ENCODE measurements around the gene KRTAP5-2. TPM values are rescaled to one million over a fixed set of nuclear protein-coding genes. Genes with fewer than 3 reads are reported as not detected.
"Not testable (repeated sequence)": the region's sequence is repeated elsewhere in the genome, so short reads cannot be mapped to it uniquely, and the experiment has no call there.

The KRTAP5-2 gene
- polyA plus RNA-seq, 1 donor: not detected

- not testable (repeated sequence) for DNase-seq
These were observed 8.7 kb downstream of the KRTAP5-2 start for GRCh38 chr11:1589191-1589963.

- no peak for DNase-seq
These were observed 11.4 kb downstream of the KRTAP5-2 start for GRCh38 chr11:1586699-1587098.

DNA sequence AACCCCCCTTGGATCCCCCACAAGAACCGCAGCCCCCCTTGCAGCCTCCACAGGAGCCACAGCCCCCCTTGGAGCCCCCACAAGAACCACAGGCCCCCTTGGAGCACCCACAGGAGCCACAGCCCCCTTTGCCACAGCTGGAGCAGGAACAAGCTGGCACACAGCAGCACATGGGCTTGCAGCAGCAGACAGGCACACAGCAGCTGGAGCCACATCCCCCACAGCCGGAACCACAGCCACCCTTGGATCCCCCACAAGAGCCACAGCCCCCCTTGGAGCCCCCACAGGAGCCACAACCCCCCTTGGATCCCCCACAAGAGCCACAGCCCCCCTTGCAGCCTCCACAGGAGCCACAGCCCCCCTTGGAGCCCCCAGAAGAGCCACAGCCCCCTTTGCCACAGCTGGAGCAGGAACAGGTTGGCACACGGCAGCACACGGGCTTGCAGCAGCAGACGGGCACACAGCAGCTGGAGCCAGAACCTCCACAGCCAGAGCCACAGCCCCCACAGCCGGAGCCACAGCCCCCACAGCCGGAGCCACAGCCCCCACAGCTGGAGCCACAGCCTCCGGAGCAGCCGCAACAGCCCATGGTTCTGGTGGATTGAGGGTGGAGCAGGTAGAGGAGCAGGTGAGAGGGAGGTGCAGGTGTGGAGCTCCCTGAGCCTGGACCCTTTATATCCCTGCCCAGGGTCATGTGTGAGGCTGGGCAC lies 13.3 kb downstream of the KRTAP5-2 start, which contains the start of gene KRTAP5-1:
KRTAP5-1 (minus strand) TSS at position 623 of the 710 bp plus-strand sequence; CDS start at position 589, 34 bp downstream.
- not testable (repeated sequence) for DNase-seq

GRCh38 chr11:1582909-1583308 lies 15.2 kb downstream of the KRTAP5-2 start:
- not testable (repeated sequence) for DNase-seq

- DNase-seq: no peak
These were observed 16.1 kb downstream of the KRTAP5-2 start for GRCh38 chr11:1581976-1582375.

DNA sequence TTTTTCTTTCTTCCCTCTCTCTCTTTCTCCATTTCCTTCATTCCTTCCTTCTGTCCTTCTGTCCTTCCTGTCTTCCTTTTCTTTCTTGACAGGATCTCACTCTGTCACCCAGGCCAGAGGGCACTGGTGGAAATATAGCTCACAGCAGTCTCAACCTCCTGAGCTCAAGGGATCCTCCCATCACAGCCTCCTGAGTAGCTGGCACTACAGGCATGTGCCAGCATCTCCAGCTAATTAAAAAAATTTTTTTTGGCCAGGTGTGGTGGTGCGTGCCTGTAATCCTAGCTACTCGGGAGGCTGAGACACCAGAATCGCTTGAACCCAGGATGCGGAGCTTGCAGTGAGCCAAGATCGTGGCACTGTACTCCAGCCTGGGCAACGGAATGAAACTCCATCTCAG lies 21.3 kb downstream of the KRTAP5-2 start:
- DNase-seq: no peak

DNA sequence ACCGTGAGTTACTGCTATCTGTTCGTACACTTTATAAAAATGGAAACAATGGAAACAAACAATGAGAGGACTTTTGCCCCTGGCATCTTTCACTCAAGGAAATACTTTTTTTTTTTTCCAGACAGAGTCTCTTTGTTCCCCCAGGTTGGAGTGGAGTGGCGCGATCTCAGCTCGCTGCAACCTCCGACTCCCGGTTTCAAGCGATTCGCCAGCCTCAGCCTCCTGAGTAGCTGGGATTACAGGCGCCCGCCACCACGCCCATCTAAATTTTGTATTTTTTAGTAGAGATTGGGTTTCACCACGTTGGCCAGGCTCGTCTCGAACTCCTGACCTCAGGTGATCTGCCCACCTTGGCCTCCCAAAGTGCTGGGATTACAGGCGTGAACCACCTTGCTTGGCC lies 22.3 kb downstream of the KRTAP5-2 start:
- not testable (repeated sequence) for DNase-seq

GRCh38 chr11:1574933-1575242 lies 23.2 kb downstream of the KRTAP5-2 start:
- DNase-seq: no peak

GRCh38 chr11:1574238-1574932 lies 23.7 kb downstream of the KRTAP5-2 start:
- peak; percentile 59 for DNase-seq

GRCh38 chr11:1573903-1574237 lies 24.2 kb downstream of the KRTAP5-2 start:
- no peak for DNase-seq

- DNase-seq: no peak
These were observed 24.8 kb downstream of the KRTAP5-2 start for GRCh38 chr11:1573077-1573902.

- peak; percentile 92 for DNase-seq
These were observed 25.7 kb downstream of the KRTAP5-2 start, which contains the start of gene DUSP8 for GRCh38 chr11:1572197-1573076. DUSP8 (minus strand) TSS chr11:1572271; CDS start chr11:1565826, 6,445 bp downstream.

DNA sequence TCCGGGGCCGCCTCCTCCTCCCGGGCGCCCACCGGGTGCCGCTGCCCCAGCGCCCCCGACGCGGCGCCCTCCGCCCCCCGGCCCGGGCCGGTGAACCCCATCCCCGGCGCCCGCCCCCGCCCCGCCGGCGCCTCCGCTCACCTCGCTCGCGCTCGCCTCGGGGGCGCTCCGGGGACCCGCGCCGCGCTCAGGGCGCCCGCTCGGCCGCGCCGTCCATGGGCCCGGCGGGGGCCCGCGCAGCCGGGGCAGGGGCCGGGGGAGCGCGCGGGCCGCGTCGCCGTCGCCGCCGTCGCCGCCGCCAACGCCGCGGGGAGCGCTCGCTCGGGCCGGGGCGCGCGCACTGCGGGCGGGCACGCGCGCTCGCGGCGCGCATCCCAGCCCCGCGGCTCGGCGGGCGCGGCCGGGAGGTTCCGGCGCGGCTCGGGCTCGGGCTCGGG lies 26.3 kb downstream of the KRTAP5-2 start:
- no peak for DNase-seq

- DNase-seq: no peak
These were observed 27.0 kb downstream of the KRTAP5-2 start for GRCh38 chr11:1570896-1571759.

GRCh38 chr11:1570531-1570895 lies 27.6 kb downstream of the KRTAP5-2 start:
- DNase-seq: no peak

- no peak for DNase-seq
These were observed 28.1 kb downstream of the KRTAP5-2 start for GRCh38 chr11:1570001-1570453.

GRCh38 chr11:1569251-1569780 lies 28.8 kb downstream of the KRTAP5-2 start:
- no peak for DNase-seq

GRCh38 chr11:1568441-1568911 lies 29.6 kb downstream of the KRTAP5-2 start:
- DNase-seq: no peak

DNA sequence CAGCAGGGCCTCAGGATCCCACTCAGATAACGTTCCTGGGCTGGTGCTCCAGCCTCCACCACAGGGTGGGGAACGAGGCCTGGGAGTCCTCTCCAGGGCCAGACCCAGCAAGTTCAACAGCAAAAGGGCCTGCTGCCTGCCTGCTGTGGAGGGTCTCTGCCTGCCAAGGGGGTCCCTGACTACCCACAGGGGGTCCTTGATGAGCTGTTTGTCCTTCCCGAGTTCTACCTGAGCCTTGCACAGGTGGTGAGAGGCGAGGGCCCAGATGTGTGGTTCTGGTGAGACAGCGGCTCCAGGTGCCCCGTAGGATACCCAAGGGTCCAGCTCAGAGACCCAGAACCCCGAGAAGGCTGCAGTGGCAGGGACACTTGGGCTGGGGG lies 30.4 kb downstream of the KRTAP5-2 start:
- no peak for DNase-seq
